GM23338 (cell line): Measurements from ENCODE around the gene UBASH3A.

Source experiments
- CREB1 ChIP-seq: fragments of 250-450 bp; sonication (Bioruptor Pico); IDR thresholded peaks from 2 replicates; pipeline ENCODE4 v1.5.0; 2020; ENCODE audit warnings: low read depth, mild to moderate bottlenecking, moderate library complexity
- EZH2 ChIP-seq: fragments of 200-600 bp; sonication (generic); IDR thresholded peaks from one replicate; pipeline ENCODE4 v1.8.0; 2017; ENCODE audit warnings: antibody characterized with exemption, mild to moderate bottlenecking, low read depth; ENCODE audit not compliant: unreplicated experiment
- EZH2phosphoT487 ChIP-seq: fragments of 200-600 bp; sonication (generic); IDR thresholded peaks from one replicate; pipeline ENCODE4 v1.8.1; 2018; ENCODE audit warnings: antibody characterized with exemption; ENCODE audit not compliant: unreplicated experiment
- JUNB ChIP-seq: IDR thresholded peaks from one replicate; pipeline ENCODE4 v1.6.1; 2016; ENCODE audit warnings: antibody characterized with exemption; ENCODE audit not compliant: unreplicated experiment
- NANOG ChIP-seq: IDR thresholded peaks from 2 replicates; pipeline ENCODE4 v1.6.1; 2016; ENCODE audit warnings: antibody characterized with exemption, borderline replicate concordance
- POLR2AphosphoS5 ChIP-seq: IDR thresholded peaks from 2 replicates; pipeline ENCODE4 v1.6.1; 2016; ENCODE audit warnings: antibody characterized with exemption, low read depth
- ZNF114 ChIP-seq: fragments of 250-450 bp; sonication (Bioruptor Pico); IDR thresholded peaks from 2 replicates; pipeline ENCODE4 v1.5.0; 2020; ENCODE audit warnings: mild to moderate bottlenecking, moderate library complexity
- TF ChIP-seq, protein P1 (sequence below): IDR thresholded peaks from one replicate; pipeline ENCODE4 v1.6.1; 2018; ENCODE audit warnings: antibody characterized with exemption; ENCODE audit not compliant: unreplicated experiment
- TF ChIP-seq, protein P2 (sequence below), 2 experiments: fragments of 200-600 bp in 1 of 2; sonication (generic) in 1 of 2; conservative IDR thresholded peaks; 2 replicates each; pipeline versions ENCODE4 v1.5.1 to v1.6.1; 2016 to 2017; ENCODE audit warnings: antibody characterized with exemption in 2 of 2, low read depth in 2 of 2, mild to moderate bottlenecking in 2 of 2, moderate library complexity in 1 of 2
- TF ChIP-seq, protein P3 (sequence below): IDR thresholded peaks from 2 replicates; pipeline ENCODE4 v1.6.1; 2016; ENCODE audit warnings: antibody characterized with exemption

DNA sequence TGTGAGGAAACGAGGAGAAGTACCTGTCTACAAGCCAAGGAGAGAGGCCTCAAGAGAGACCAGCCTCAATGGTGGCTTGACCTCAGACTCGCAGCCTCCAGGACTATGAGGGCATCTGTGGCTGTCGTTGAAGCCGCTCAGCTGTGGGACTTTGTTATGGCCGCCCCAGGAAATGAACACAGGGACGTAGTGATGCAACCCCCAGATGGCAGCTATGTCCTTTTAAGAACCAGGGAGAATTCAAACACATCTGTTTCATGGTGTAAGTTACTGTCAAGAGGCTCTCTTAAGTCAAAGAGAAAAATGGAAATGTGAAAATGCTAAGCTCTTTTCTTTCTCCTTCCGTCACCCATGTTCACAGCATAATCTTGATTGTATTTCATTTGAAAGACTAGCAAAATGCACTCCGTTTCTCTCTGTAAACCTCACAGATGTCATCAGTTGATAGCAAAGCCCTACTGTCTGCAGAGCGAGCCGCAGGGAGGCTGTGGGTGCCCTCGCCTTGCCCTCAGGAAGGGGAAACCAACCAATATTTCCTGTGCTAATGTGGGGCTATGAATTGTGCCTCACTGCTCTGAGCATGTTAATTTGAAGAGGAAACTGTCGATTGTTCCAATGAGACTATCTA lies 21.3 kb downstream of the UBASH3A start:
- TF ChIP-seq, protein P1, sequence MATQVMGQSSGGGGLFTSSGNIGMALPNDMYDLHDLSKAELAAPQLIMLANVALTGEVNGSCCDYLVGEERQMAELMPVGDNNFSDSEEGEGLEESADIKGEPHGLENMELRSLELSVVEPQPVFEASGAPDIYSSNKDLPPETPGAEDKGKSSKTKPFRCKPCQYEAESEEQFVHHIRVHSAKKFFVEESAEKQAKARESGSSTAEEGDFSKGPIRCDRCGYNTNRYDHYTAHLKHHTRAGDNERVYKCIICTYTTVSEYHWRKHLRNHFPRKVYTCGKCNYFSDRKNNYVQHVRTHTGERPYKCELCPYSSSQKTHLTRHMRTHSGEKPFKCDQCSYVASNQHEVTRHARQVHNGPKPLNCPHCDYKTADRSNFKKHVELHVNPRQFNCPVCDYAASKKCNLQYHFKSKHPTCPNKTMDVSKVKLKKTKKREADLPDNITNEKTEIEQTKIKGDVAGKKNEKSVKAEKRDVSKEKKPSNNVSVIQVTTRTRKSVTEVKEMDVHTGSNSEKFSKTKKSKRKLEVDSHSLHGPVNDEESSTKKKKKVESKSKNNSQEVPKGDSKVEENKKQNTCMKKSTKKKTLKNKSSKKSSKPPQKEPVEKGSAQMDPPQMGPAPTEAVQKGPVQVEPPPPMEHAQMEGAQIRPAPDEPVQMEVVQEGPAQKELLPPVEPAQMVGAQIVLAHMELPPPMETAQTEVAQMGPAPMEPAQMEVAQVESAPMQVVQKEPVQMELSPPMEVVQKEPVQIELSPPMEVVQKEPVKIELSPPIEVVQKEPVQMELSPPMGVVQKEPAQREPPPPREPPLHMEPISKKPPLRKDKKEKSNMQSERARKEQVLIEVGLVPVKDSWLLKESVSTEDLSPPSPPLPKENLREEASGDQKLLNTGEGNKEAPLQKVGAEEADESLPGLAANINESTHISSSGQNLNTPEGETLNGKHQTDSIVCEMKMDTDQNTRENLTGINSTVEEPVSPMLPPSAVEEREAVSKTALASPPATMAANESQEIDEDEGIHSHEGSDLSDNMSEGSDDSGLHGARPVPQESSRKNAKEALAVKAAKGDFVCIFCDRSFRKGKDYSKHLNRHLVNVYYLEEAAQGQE = no peak
- TF ChIP-seq, protein P2, sequence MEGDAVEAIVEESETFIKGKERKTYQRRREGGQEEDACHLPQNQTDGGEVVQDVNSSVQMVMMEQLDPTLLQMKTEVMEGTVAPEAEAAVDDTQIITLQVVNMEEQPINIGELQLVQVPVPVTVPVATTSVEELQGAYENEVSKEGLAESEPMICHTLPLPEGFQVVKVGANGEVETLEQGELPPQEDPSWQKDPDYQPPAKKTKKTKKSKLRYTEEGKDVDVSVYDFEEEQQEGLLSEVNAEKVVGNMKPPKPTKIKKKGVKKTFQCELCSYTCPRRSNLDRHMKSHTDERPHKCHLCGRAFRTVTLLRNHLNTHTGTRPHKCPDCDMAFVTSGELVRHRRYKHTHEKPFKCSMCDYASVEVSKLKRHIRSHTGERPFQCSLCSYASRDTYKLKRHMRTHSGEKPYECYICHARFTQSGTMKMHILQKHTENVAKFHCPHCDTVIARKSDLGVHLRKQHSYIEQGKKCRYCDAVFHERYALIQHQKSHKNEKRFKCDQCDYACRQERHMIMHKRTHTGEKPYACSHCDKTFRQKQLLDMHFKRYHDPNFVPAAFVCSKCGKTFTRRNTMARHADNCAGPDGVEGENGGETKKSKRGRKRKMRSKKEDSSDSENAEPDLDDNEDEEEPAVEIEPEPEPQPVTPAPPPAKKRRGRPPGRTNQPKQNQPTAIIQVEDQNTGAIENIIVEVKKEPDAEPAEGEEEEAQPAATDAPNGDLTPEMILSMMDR (conservative IDR thresholded peaks at IDR 0.05; ENCODE audit: low read depth in 2 of 2) = no peak
- TF ChIP-seq POLR2AphosphoS5 = no peak
- no peak for TF ChIP-seq EZH2
- TF ChIP-seq, protein P3, sequence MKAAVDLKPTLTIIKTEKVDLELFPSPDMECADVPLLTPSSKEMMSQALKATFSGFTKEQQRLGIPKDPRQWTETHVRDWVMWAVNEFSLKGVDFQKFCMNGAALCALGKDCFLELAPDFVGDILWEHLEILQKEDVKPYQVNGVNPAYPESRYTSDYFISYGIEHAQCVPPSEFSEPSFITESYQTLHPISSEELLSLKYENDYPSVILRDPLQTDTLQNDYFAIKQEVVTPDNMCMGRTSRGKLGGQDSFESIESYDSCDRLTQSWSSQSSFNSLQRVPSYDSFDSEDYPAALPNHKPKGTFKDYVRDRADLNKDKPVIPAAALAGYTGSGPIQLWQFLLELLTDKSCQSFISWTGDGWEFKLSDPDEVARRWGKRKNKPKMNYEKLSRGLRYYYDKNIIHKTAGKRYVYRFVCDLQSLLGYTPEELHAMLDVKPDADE = no peak
- TF ChIP-seq EZH2phosphoT487 = no peak
- TF ChIP-seq CREB1 (CRISPR knock-in tag) = no peak
- TF ChIP-seq NANOG = no peak
- TF ChIP-seq JUNB = no peak
- TF ChIP-seq ZNF114 (CRISPR knock-in tag) = no peak
